Stimulated activated CD8-positive, alpha-beta memory T cell treated with anti-CD3 and anti-CD28 coated beads, Interleukin-4, amount 100 ng/mL, for 24 hours (primary cell): ENCODE data around the gene PPFIA2.

ENCODE experiments used
- DNase-seq: peaks from one replicate; pipeline ENCODE4 v3.0.0-alpha.2; 2020; ENCODE audit warnings: low read depth

The PPFIA2 gene

GRCh38 chr12:81543621-81544139 lies 215.5 kb downstream of the PPFIA2 start:
- DNase-seq: no peak

- DNase-seq: no peak
Observed at GRCh38 chr12:81542065-81543010, 216.8 kb downstream of the PPFIA2 start.

DNA sequence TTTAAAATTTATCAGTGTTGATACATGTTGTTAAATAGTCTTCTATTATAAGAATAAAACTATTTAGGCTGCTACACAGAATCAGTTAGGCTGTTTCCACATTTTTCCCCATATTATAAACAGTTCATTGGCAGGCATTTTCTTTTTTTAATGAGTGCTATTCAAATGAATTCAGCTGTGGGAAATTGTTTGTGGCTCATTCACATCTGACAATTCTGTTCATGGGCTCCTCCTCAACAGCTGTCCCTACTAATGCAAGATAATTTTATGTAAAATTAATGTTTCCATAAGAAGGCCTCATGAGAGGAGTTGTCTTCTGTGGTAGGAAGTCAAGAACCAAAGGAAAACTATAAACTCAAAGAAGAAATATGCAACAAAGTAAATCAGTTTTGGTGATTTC lies 218.0 kb downstream of the PPFIA2 start:
- DNase-seq: no peak

DNA sequence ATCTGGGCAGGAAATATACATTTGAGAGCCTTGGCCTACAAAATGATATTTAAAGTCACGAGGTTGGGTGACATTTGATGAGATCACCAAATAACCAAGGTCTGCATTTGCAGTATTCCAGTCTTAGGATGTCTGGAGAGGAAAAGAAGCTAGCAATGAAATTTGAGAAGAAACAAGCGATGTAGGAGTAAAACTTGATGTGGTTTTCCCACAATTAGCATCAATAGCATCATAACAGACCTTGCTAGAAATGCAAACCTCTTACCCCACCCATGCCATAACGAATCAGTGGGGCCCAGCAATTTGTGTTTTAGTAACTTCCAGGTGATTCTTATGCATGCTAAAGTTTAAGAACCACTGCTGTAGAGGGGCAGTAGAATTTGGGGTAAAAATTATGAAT lies 219.9 kb downstream of the PPFIA2 start:
- DNase-seq: no peak

DNA sequence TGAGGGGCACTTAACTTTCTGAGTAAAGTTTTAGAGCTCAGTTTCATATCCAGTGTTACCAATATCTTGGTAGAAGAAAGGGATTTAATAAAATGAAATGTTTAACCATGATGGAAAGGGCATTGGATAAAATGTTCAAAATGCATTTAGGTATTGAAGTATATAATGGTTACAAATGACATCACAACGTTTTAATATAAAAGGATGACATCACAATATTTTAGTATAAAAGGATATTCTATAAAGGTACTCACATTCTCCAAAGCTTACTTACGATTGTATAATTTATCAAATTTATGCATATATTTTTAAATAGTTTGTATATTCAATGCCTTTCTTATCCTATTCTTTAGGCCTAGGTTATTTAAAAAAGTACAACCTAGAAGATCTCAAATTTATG lies 226.1 kb downstream of the PPFIA2 start:
- no peak for DNase-seq

- DNase-seq: no peak
Observed at GRCh38 chr12:81530352-81530751, 228.8 kb downstream of the PPFIA2 start.

GRCh38 chr12:81520064-81520945 lies 238.8 kb downstream of the PPFIA2 start:
- DNase-seq: no peak

- no peak for DNase-seq
Observed at GRCh38 chr12:81518638-81519037, 240.5 kb downstream of the PPFIA2 start.

GRCh38 chr12:81517296-81517695 lies 241.9 kb downstream of the PPFIA2 start:
- no peak for DNase-seq

DNA sequence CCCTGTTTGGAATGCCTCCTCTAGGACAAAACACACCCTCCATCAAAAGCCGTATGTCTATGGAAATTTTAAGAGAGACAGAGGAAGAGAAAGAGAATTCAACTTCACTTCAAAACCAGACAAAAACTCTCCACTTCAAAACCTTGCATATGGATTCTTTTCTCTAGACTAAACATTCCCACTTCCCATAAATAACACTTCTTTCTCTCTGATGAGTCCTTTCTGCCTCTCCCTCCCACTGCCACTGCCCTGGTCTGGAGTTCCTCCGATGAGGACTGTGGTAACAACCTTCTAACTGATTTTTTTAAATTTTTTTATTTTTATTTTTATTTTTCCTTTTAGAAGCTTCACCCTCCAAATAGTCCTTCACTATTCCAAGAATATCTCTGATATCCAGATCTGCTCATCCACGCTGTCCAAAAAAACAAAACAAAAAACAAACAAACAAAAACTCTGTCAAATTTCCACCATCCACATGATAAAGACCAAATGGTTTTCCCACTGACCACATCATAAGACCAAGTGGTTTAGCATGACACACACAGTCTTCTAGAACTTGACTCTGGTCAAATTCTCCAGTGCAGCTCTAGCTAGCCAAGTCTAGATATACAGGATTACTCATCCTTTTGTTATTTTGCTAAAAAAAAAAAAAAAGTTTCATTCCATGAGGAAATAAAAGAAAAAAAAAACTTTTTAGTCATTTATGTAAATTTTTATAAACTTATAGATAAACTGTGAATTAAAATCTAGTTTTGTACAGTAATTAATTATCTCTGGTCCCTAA lies 256.0 kb downstream of the PPFIA2 start:
- DNase-seq: no peak

- DNase-seq: no peak
Observed at GRCh38 chr12:81500788-81501187, 258.4 kb downstream of the PPFIA2 start.

DNA sequence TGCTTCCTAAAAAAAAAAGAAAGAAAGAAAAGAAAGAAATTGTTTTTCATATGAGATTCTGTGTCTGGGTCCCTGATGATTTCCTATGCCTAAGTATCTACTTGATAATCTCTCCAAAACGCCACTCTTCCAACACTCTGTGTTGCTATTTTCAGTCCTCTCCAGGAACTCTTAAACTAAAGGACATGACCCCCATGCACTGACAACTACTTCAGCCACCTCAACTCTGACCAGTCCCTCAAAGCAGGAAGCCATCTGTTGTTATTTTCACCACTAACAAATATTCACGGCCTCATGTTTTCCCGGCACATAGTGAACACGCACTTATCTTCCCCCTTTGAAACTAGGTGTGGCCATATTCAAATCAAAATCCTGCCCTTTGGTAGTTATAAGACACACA lies 259.3 kb downstream of the PPFIA2 start:
- DNase-seq: no peak

GRCh38 chr12:81492131-81492720 lies 266.9 kb downstream of the PPFIA2 start:
- DNase-seq: no peak

GRCh38 chr12:81472934-81473333 lies 286.2 kb downstream of the PPFIA2 start:
- no peak for DNase-seq

- DNase-seq: no peak
Observed at GRCh38 chr12:81470923-81471322, 288.2 kb downstream of the PPFIA2 start.

DNA sequence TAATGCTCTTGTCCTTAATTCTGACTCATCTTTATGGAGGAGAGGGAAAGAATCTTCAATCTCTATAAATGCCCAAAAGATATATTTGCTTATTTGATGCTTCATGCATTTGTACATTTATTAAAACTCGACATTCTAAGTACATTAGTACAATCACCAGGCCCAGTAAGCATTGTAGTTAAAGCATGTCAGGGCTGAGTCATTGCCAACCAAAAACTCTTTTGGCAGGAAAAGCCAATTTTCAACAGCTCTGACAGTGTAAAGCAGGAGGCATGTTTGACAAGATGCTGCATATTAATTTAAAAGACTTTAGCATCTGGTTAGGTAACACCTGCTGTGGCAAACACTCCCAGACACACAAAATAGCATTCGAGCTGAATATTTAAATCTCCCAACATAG lies 290.9 kb downstream of the PPFIA2 start:
- DNase-seq: no peak

DNA sequence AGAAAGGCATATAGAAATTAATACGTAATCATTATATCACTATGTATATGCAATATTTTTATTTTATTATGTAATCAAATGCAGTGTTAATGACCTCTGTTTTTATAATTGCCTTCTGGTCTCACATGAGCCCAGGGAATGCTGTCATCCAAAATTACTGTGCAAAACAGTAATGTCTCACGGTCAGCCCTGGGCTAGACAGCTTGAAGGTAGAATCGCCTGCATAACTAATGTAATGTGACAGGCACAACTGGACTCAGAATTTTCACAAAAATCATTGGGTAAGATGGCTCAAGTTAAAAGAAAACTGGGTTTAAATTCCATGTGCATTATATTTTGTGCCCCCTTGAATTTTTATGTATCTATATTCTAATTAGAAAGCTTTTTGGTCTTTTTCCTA lies 293.3 kb downstream of the PPFIA2 start:
- DNase-seq: no peak

GRCh38 chr12:81465191-81465590 lies 294.0 kb downstream of the PPFIA2 start:
- DNase-seq: no peak

DNA sequence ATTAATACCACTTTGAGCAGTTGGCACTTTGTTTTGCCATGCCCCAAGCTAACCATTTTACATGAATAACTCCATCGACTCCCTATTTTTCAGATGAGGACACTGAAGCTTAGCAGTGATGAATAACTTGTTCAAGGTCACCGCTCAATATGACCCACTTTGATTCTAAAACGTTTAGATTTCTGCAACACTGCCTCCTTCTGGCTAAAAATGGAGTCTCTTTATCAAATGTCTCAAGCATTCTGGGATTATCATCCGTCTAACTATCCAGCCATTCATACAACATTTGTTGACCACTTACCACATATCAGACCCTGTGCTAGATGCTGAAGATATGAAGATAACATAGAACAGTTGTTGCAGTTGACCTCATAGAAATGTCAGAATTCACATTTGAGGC lies 298.0 kb downstream of the PPFIA2 start:
- no peak for DNase-seq

GRCh38 chr12:81450920-81451739 lies 308.0 kb downstream of the PPFIA2 start:
- DNase-seq: no peak

DNA sequence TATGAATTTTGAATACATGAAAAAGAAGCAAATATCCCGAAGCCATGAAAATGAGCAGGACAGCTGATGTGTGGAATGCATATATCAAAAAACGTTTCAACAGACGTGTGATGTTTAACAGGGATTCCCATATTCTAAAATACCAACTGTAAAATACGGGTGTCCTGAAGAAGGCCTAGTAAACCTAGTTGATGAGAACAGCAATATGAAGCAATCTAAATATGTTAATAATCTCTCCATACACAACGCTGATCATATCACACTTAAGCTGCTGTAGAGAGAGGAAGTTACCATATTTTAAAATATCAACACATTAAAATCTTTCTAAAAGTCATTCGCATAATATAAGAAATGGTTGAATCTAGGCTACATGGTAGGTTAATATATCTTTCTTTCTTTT lies 317.5 kb downstream of the PPFIA2 start:
- no peak for DNase-seq
